Left ventricle myocardium inferior (tissue), 1 donor: ENCODE data around the gene NT5C3A. TPM values are rescaled to one million over a fixed set of nuclear protein-coding genes. Genes with fewer than 3 reads are reported as not detected.

Experiments
- DNase-seq: peaks from one replicate; pipeline ENCODE4 v3.0.0-alpha.2; 2020
- H3K27ac ChIP-seq: fragments of 200-600 bp; replicated peaks from 2 replicates; pipeline ENCODE4 v1.8.0; 2021
- H3K27me3 ChIP-seq: fragments of 200-600 bp; 2 replicates; pipeline ENCODE4 v1.8.0; 2021; ENCODE audit warnings: low read depth
- H3K36me3 ChIP-seq: fragments of 200-600 bp; 2 replicates; pipeline ENCODE4 v1.8.0; 2021
- H3K4me1 ChIP-seq: fragments of 200-600 bp; 2 replicates; pipeline ENCODE4 v1.8.0; 2021
- H3K4me3 ChIP-seq: fragments of 200-600 bp; 2 replicates; pipeline ENCODE4 v1.8.0; 2021; ENCODE audit warnings: mild to moderate bottlenecking, moderate library complexity
- H3K9me3 ChIP-seq: fragments of 200-600 bp; replicated peaks from 2 replicates; pipeline ENCODE4 v1.8.0; 2021
- CTCF ChIP-seq: fragments of 200-600 bp; IDR thresholded peaks from 2 replicates; pipeline ENCODE4 v1.8.0; 2021; ENCODE audit warnings: antibody characterized with exemption, mild to moderate bottlenecking, borderline replicate concordance
- intact Hi-C: fragments of 100-400 bp; cut with micrococcal nuclease; formaldehyde crosslinking; loops from one replicate; pipeline ENCODE4 v1.11.0; 2022
- total RNA-seq: library from RNA; stranded (reverse); fragmentation: NEBNext Ultra II Directional; extraction: Animal tissue kit (Norgen Biotek cat#: 25700); gene quantifications from one replicate; pipeline ENCODE4 v1.2.1, GENCODE V29; 2021
- donor health status: DM: no; HTN: yes; CAD: no; lungs with severe emphysema.

The NT5C3A gene
- total RNA-seq, 1 donor from 2014 or later = 33.4 TPM

- no peaks in the 10 kb centered on the region for H3K36me3 ChIP-seq
- peak overlapping the region; percentile 78 for H3K27ac ChIP-seq
- H3K4me3 ChIP-seq = peak overlapping the region; percentile 63
- intact Hi-C loops = loop anchor here (10.0 kb wide), 1 partner anchor 96 kb away; no protein-coding TSS in a partner anchor
- TF ChIP-seq CTCF = no peak
- DNase-seq = no peak
- no peaks in the 10 kb centered on the region for H3K9me3 ChIP-seq
- H3K4me1 ChIP-seq = peaks cover 77% of the 10 kb centered on the region
- no peaks in the 10 kb centered on the region for H3K27me3 ChIP-seq
Measured at GRCh38 chr7:33040803-33041516, 21.6 kb downstream of the NT5C3A start.

- Histone ChIP-seq H3K9me3 (no peaks in the 10 kb centered on the region), H3K27ac (peak overlapping the region; percentile 78), H3K36me3 (no peaks in the 10 kb centered on the region), H3K4me1 (peaks cover 68% of the 10 kb centered on the region), H3K4me3 (peak overlapping the region; percentile 63), H3K27me3 (no peaks in the 10 kb centered on the region)
- no peak for DNase-seq
- intact Hi-C loops = loop anchor here (10.0 kb wide), 1 partner anchor 95 kb away; no protein-coding TSS in a partner anchor
- TF ChIP-seq CTCF = no peak
Measured at GRCh38 chr7:33039903-33040292, 22.7 kb downstream of the NT5C3A start.

GRCh38 chr7:33039257-33039902, 23.2 kb downstream of the NT5C3A start:
- no peaks in the 10 kb centered on the region for H3K27me3 ChIP-seq
- intact Hi-C loops = no loop called here
- peaks cover 63% of the 10 kb centered on the region for H3K4me1 ChIP-seq
- H3K9me3 ChIP-seq = no peaks in the 10 kb centered on the region
- TF ChIP-seq CTCF = no peak
- peak overlapping the region; percentile 78 for H3K27ac ChIP-seq
- H3K36me3 ChIP-seq = no peaks in the 10 kb centered on the region
- no peak for DNase-seq
- H3K4me3 ChIP-seq = peak overlapping the region; percentile 63

- H3K36me3 ChIP-seq = no peaks in the 10 kb centered on the region
- no peak for DNase-seq
- peak overlapping the region; percentile 78 for H3K27ac ChIP-seq
- TF ChIP-seq CTCF = no peak
- no peaks in the 10 kb centered on the region for H3K27me3 ChIP-seq
- intact Hi-C loops = no loop called here
- H3K4me1 ChIP-seq = peaks cover 55% of the 10 kb centered on the region
- H3K9me3 ChIP-seq = no peaks in the 10 kb centered on the region
- peak overlapping the region; percentile 63 for H3K4me3 ChIP-seq
Measured at GRCh38 chr7:33038639-33039038, 23.9 kb downstream of the NT5C3A start.

GRCh38 chr7:33035776-33036175, 26.8 kb downstream of the NT5C3A start:
- H3K27ac ChIP-seq = no peak overlapping the region
- H3K36me3 ChIP-seq = no peaks in the 10 kb centered on the region
- H3K4me1 ChIP-seq = peaks cover 27% of the 10 kb centered on the region
- no peaks in the 10 kb centered on the region for H3K27me3 ChIP-seq
- DNase-seq = no peak
- no peak for TF ChIP-seq CTCF
- no peak overlapping the region for H3K4me3 ChIP-seq
- intact Hi-C loops = no loop called here
- no peaks in the 10 kb centered on the region for H3K9me3 ChIP-seq
